Erythroblast (primary cell): ENCODE results near the gene FGF14.

Source experiments
- GATA1 ChIP-seq: IDR thresholded peaks from 2 replicates; pipeline ENCODE4 v1.6.1; 2011; ENCODE audit warnings: low read depth, mild to moderate bottlenecking, control low read depth, low read length, moderate library complexity
- POLR2A ChIP-seq: IDR thresholded peaks from 2 replicates; pipeline ENCODE4 v1.6.1; 2011; ENCODE audit warnings: mild to moderate bottlenecking, low read length

DNA sequence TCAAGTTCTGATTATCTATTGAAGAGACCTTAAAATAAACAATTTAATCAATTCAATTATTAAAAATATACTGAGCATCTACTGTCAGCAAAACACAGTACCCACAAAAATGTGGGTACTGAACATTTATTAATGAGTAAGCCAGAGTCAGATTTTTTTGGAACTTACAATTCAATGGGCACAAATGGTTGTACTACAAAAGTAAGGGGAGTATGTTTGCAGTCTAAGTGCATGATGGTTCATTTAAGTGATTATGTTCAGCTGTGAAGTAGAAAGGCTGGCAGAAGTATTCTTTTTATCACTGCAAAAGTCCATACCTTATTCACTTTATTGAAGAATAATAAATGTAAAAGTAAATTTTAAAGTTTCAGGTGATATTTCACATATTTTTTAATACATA, 27.6 kb downstream of the FGF14 start:
- TF ChIP-seq POLR2A (no peak), GATA1 (no peak)
